Rectal smooth muscle tissue (tissue), 1 donor: ENCODE results near the gene SELENOV.
A peak's percentile ranks its signal among the peaks of the same experiment; 100 is the strongest.

Experiments used
- H3K27ac ChIP-seq: one replicate; pipeline ENCODE4 v1.7.0; 2013; ENCODE audit warnings: low read depth, low read length, inconsistent platforms
- H3K27me3 ChIP-seq: one replicate; pipeline ENCODE4 v1.7.0; 2013; ENCODE audit warnings: low read length; ENCODE audit not compliant: control insufficient read depth, insufficient read depth
- H3K36me3 ChIP-seq: one replicate; pipeline ENCODE4 v1.7.0; 2013; ENCODE audit warnings: low read length; ENCODE audit not compliant: control insufficient read depth, insufficient read depth
- H3K4me1 ChIP-seq: one replicate; pipeline ENCODE4 v1.7.0; 2013; ENCODE audit warnings: low read length; ENCODE audit not compliant: control insufficient read depth, insufficient read depth
- H3K4me3 ChIP-seq: one replicate; pipeline ENCODE4 v1.7.0; 2013; ENCODE audit warnings: low read length
- H3K9ac ChIP-seq: one replicate; pipeline ENCODE4 v1.7.0; 2013; ENCODE audit warnings: low read length

The SELENOV gene

GRCh38 chr19:39512988-39513387 lies 2.0 kb upstream of the SELENOV start:
- H3K27me3 ChIP-seq: peaks cover 36% of the 10 kb centered on the region
- no peak overlapping the region for H3K27ac ChIP-seq
- no peak overlapping the region for H3K9ac ChIP-seq
- H3K4me3 ChIP-seq: no peak overlapping the region
- no peaks in the 10 kb centered on the region for H3K36me3 ChIP-seq
- peaks cover 4% of the 10 kb centered on the region for H3K4me1 ChIP-seq

DNA sequence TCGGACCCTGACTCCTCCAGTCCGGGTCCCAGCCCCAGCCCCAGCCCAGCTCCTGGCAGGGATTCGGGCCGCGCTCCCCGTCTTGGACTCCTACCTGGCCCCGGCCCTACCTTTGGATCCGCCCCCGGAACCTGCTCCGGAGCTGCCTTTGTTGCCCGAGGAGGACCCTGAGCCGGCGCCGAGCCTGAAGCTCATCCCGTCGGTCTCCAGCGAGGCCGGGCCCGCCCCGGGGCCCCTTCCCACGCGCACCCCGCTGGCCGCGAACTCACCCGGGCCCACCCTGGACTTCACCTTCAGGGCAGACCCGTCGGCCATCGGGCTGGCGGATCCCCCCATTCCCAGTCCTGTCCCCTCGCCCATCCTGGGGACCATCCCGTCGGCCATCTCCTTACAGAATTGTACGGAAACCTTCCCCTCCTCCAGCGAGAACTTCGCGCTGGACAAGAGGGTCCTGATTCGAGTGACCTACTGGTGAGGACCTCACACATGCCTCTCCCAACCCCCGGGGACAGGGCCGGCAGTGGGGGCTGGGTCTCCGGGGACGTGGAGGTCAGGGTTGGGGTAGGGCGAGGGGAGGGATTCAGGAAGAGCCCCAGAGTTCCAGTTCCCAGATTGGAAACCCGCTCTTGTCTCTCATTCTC lies 732 bp downstream of the SELENOV start:
- Histone ChIP-seq H3K9ac (no peak overlapping the region), H3K27me3 (peaks cover 28% of the 10 kb centered on the region), H3K4me3 (peak overlapping the region; percentile 44)

GRCh38 chr19:39516270-39516669 lies 1.3 kb downstream of the SELENOV start:
- Histone ChIP-seq H3K27me3 (peaks cover 28% of the 10 kb centered on the region), H3K4me3 (no peak overlapping the region), H3K27ac (no peak overlapping the region), H3K9ac (no peak overlapping the region), H3K36me3 (no peaks in the 10 kb centered on the region), H3K4me1 (peaks cover 4% of the 10 kb centered on the region)

More for the DNA sequence above, 732 bp downstream of the SELENOV start:
- Histone ChIP-seq H3K36me3 (no peaks in the 10 kb centered on the region), H3K27ac (no peak overlapping the region), H3K4me1 (peaks cover 4% of the 10 kb centered on the region)

- no peak overlapping the region for H3K27ac ChIP-seq
- H3K4me1 ChIP-seq: peaks cover 4% of the 10 kb centered on the region
- H3K4me3 ChIP-seq: no peak overlapping the region
- H3K27me3 ChIP-seq: peaks cover 28% of the 10 kb centered on the region
- no peaks in the 10 kb centered on the region for H3K36me3 ChIP-seq
- no peak overlapping the region for H3K9ac ChIP-seq
Observed at GRCh38 chr19:39517432-39517831, 2.5 kb downstream of the SELENOV start.

DNA sequence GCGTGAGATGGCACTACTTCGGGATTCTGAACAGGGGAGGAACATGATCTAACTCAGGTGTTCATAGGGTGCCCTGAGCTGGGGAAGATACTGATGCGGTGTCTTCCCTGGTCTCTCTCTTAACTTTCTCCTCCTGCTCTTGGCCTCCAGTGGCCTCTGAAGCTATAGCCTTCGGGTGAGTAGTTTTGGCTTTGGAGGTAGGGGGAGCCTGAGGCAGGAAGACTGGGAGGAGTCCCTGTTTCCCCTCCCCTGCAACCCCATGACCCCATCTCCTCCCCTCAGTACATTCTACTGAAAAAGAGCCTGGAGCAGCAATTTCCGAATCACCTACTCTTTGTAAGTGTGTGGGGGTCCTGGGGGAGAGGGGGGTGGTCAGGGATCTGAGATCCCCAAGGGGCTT lies 3.5 kb downstream of the SELENOV start:
- Histone ChIP-seq H3K36me3 (no peaks in the 10 kb centered on the region), H3K27ac (no peak overlapping the region), H3K9ac (no peak overlapping the region), H3K27me3 (peaks cover 26% of the 10 kb centered on the region), H3K4me1 (peaks cover 4% of the 10 kb centered on the region), H3K4me3 (no peak overlapping the region)

DNA sequence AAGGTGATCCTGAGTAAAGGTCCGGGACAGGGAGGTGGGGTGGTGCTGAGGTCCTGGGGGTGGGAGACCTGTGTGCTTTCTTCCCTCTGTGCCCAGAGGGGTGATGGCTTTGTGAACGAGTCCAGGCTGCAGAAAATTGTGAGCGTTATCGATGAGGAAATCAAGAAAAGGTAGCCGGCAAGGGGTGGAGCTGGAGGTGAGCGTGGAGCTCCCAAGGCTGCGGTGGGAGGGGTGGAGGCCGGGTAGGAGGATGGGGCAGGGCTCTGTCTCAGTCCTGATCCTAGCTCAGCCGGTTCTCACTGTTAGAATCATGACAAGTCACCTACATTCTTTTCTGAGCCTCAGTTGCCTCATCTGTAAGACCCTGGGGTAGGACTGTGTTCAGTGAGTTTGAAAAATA lies 4.0 kb downstream of the SELENOV start:
- Histone ChIP-seq H3K27ac (no peak overlapping the region), H3K9ac (no peak overlapping the region), H3K36me3 (no peaks in the 10 kb centered on the region), H3K4me1 (peaks cover 4% of the 10 kb centered on the region), H3K4me3 (no peak overlapping the region), H3K27me3 (peaks cover 26% of the 10 kb centered on the region)

DNA sequence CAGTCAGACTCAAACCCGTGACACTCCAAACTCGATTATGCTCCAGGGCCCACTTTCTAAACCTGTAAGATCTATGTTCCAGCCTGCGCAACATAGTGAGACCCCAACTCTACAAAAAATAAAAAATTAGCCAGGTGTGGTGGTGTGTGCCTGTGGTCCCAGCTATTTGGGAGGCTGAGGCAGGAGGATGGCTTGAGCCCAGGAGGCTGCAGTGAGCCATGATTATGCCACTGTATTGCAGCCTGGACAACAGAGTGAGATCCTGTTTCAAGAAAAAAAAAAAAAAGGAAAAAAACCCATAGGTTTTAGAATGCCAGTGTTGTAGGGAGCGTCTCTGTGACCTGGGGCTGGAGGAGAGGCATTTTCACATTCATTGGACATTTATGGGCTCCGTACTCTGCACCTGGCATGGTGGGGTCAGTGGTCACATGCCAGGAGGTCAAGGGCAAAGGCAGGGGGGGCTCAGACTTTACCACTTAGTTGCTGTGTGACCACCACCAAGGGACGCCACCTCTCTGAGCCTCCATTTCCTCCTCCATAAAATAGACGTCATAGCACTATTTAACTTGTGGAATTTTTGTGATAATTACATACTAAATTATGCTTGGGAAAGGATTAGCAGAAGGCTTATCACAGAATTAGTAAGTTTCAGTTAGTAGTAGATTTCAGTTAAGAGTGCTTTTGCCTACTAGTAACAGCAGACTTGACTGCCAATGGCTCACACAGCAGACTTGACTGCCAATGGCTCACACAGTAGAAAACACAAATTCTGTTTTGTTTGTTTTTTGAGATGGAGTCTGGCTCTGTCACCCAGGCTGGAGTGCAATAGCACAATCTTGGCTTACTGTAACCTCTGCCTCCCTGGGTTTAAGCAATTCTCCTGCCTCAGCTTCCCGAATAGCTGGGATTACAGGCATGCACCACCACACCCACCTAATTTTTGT lies 5.9 kb downstream of the SELENOV start:
- H3K9ac ChIP-seq: no peak overlapping the region
- no peak overlapping the region for H3K27ac ChIP-seq
- peaks cover 7% of the 10 kb centered on the region for H3K27me3 ChIP-seq
- H3K4me1 ChIP-seq: no peaks in the 10 kb centered on the region
- no peaks in the 10 kb centered on the region for H3K36me3 ChIP-seq
- H3K4me3 ChIP-seq: no peak overlapping the region

DNA sequence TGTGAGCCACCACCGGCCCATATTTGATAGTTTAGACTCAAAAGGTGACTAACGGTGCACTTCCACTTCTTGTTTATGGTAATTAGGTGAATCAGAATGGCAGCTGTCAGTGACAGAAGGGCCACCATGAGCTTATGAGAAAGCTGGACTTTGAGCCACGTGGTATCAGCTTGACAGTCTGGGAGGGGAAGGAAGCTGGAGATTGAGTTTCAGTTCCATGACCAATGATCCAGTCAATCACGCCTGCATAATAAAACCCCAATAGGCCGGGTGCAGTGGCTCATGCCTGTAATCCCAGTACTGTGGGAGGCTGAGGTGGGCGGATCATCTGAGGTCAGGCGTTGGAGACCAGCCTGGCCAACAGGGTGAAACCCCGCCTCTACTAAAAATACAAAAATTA lies 9.6 kb downstream of the SELENOV start:
- Histone ChIP-seq H3K36me3 (no peaks in the 10 kb centered on the region), H3K27ac (no peak overlapping the region), H3K9ac (no peak overlapping the region), H3K4me1 (no peaks in the 10 kb centered on the region), H3K4me3 (no peak overlapping the region), H3K27me3 (no peaks in the 10 kb centered on the region)

DNA sequence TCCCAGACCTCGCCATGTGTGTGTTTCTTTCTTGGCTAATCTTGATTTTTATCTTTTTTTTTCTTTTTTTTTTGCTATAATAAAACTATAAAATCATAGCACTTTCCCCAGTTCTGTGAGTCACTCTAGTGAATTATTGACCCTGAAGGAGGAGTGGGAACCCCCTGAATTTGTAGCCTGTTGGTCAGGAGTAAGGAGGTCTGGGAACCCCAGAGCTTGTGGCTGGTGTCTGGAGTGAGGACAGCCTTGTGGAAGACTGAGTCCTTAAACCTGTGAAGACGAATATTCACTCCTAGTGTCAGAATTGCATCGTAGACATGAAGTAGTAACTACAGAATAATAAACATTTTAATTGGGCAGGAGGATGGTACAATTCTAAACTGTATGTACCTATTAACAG lies 10.3 kb downstream of the SELENOV start:
- Histone ChIP-seq H3K9ac (no peak overlapping the region), H3K36me3 (no peaks in the 10 kb centered on the region), H3K4me3 (no peak overlapping the region), H3K27me3 (no peaks in the 10 kb centered on the region), H3K27ac (no peak overlapping the region), H3K4me1 (no peaks in the 10 kb centered on the region)

DNA sequence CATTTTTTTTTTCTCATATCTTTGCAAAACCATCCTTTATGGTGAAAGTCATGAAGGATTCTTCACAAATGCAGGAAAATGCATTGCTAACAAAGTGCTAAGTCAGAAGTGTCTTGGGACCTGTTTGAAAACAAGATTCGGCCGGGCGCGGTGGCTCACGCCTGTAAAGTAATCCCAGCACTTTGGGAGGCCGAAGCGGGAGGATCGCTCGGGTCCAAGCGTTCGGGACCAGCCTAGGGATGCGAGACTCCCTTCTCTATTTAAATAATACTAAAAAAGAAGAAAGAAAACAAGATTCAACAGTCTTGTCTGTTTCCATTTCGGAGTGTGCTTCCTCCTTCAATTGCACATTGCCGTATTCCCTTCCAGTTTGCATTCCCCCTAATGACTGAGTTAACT lies 16.9 kb downstream of the SELENOV start:
- Histone ChIP-seq H3K27ac (peak overlapping the region; percentile 81), H3K4me1 (peaks cover 9% of the 10 kb centered on the region), H3K4me3 (peak overlapping the region; percentile 90), H3K27me3 (no peaks in the 10 kb centered on the region), H3K36me3 (no peaks in the 10 kb centered on the region), H3K9ac (peak overlapping the region; percentile 87)

DNA sequence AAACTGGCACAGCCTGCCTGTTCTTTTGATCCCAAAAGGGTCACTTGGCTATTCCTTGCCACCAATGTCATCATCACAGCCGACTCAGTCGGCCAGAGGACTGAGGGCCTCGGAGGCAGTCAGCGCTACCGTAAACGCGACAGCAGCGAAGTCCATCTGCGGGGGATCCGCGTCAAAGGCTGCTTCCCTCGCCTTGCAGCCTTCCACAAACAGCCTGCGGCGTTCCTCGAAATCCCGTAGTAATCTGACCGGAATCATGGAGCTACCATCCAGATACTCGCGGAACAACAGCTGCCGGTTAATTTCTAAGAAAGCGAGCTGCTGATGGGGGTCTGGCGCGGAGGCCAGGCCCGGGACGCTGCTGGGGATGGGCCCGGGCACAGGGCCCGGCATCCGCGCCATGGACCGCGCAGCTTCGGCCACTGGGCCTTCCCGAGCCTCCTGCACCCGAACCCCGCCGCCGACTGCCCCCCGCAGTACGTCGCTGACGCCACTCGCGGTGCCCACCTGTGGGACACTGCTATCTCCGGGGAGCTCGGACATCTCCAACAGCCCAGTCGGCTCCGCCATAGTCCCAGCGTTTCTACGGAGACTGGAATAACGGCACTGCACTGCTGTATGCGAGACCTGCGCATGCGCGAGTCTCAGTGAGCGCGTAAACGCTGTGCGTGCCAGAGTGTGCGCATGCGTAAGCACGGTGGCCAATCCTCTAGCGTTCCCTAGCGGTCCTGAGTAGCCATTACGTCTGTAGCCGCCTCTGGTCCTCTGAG lies 17.5 kb downstream of the SELENOV start, which contains the start of gene EID2B:
Gene EID2B (minus strand): TSS at position 620 of the 770 bp plus-strand sequence. CDS start 50 bp downstream, at position 570.
- peak within 1 kb of the TSS; percentile 90 for H3K4me3 ChIP-seq
- H3K27me3 ChIP-seq: no peaks in the 10 kb centered on the region
- peaks cover 9% of the 10 kb centered on the region for H3K4me1 ChIP-seq
- peak within 1 kb of the TSS; percentile 81 for H3K27ac ChIP-seq
- peak within 1 kb of the TSS; percentile 87 for H3K9ac ChIP-seq
- H3K36me3 ChIP-seq: no peaks in the 10 kb centered on the region

DNA sequence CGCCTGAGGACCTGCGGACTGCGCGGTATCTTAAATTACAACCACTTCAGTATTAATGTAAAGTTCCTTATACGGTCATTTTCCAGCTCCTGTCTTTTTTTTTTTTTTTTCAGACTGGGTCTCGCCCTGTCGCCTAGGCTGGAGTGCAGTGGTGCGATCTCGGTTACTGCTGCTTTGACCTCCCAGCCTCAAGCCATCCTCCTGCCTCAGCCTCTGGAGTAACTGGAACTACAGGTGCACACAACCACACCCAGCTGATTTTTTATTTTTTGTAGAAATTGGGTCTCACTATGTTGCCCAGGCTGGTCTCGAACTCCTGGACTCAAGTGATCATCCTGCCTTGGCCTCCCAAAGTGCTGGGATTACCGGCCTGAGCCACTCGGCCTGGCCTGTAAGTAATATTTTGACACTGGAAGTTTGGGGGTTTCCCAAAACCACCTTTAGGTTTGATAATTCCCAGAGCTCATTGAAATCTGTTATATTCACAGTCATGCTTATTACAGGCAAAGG lies 18.1 kb downstream of the SELENOV start:
- H3K4me1 ChIP-seq: peaks cover 9% of the 10 kb centered on the region

More for the DNA sequence above, 18.1 kb downstream of the SELENOV start:
- no peak overlapping the region for H3K27ac ChIP-seq
- H3K27me3 ChIP-seq: no peaks in the 10 kb centered on the region
- no peak overlapping the region for H3K9ac ChIP-seq
- no peaks in the 10 kb centered on the region for H3K36me3 ChIP-seq
- no peak overlapping the region for H3K4me3 ChIP-seq
